ENCODE measurements around the gene CWC25. TPM values are rescaled to one million over a fixed set of nuclear protein-coding genes. Genes with fewer than 3 reads are reported as not detected.

Gene CWC25
- total and polyA plus RNA-seq, 9 of the 15 experiments (the other 6 are each of a cell fraction or from before 2014, with no cell fraction given) = 16.5 to 27.4 (median 23.0) TPM

DNA sequence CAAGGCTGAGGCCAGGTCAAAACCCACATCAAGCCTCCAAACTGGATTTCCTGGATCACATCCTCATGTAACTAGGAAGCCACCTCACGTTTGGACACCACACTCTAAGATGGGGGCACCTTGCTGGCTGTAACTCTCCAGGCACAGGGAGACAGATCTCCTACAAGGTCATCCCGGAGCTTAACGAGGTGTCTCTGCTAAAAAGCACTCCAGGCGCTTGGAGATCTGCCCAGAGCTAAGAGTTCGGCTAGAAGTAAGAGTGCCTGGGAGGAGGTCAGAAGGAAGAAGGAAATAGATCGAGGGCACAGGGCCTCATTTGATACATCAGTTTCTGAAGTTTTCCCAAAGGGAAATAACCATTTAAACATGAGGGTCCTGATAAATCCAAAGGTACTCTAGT lies 56.7 kb downstream of the CWC25 start:
- CTCF ChIA-PET (ENCODE audit: low intra/inter-chr PET ratio) = no interaction called here
- ATAC-seq = no peak
- no peak for DNase-seq (ENCODE audit: extremely low read depth in 1 of 4, low spot score in 3 of 4)
- Histone ChIP-seq H3K9me1 (ENCODE audit: control insufficient read depth, insufficient read depth, low read length) (no peaks in the 10 kb centered on the region), H3K4me1 (replicated peaks in 1 of 2; ENCODE audit: control insufficient read depth in 2 of 2, insufficient read depth in 2 of 2, low read length in 2 of 2) (no peaks in the 10 kb centered on the region), H3K4me3 (no peak overlapping the region), H3K27ac (ENCODE audit: extremely low read depth, low read depth, low read length) (no peak overlapping the region), H3K27me3 (ENCODE audit: control insufficient read depth in 2 of 2, insufficient read depth in 2 of 2, low read length in 2 of 2) (no peaks in the 10 kb centered on the region), H2AFZ (ENCODE audit: low read depth, low read length) (no peak overlapping the region), H3K36me3 (ENCODE audit: control insufficient read depth, insufficient read depth, low read length) (peaks cover 93% of the 10 kb centered on the region), H3K9ac (ENCODE audit: insufficient read depth in 1 of 2, low read depth in 2 of 2, low read length in 2 of 2) (no peak overlapping the region), H3K4me2 (ENCODE audit: insufficient read depth, low read length) (no peak overlapping the region), H4K20me1 (replicated peaks; ENCODE audit: control insufficient read depth, insufficient read depth, low read length) (no peaks in the 10 kb centered on the region; the same call in 1 of the 2 replicates), H3K9me3 (replicated peaks; ENCODE audit: control insufficient read depth, insufficient read depth, low read depth, low read length) (no peaks in the 10 kb centered on the region), H3K79me2 (ENCODE audit: control insufficient read depth, insufficient read depth, low read length) (no peaks in the 10 kb centered on the region)
- FAIRE-seq = no peak
- no peak for TF ChIP-seq PHB (CRISPR knock-in tag; IDR thresholded peaks at IDR 0.05)
- no peak for TF ChIP-seq SIN3B (IDR thresholded peaks at IDR 0.05; ENCODE audit: low read depth)
- no peak for TF ChIP-seq ZZZ3 (IDR thresholded peaks at IDR 0.05)
- no peak for TF ChIP-seq ARHGAP35 (IDR thresholded peaks at IDR 0.05; ENCODE audit: partially characterized antibody)
- TF ChIP-seq FUS (optimal IDR thresholded peaks at IDR 0.05; ENCODE audit: low read depth, low read length) = no peak
- POLR2A ChIA-PET = interaction anchor here (0.6 to 1.5 kb wide), 2 partner anchors 11 to 16 kb away, joined by 3 read pairs; no protein-coding TSS in a partner anchor
- no TSS peak for BruUV-seq (replicated peaks)
- in situ Hi-C loops (cut with MboI) (no loop called here), intact Hi-C loops (cut with micrococcal nuclease) (no loop called here)
- 74% methylated on average over 6 of the region's 6 CpGs for WGBS (ENCODE audit: insufficient coverage, low coverage, missing lambda C conversion rate)

DNA sequence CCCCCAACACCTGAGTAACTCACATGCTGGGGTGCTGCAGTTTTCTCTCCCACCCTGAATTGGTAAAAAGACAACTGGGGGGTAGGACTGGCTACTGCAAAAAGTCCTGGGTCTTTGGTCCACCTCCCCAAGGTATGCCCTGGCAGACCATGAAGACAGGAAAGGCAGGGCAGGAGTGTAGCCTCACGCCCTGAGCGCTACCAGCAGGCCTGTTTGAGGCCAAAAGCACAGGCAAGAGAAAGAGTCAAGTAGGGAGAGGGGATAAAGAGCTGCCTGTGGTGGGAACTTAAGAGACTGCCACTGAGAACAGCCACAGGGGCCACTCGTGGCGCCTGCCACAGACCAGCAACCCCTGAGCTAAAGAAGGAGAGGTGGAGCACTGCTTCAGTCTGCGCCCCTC lies 58.8 kb downstream of the CWC25 start:
- no peak for DNase-seq (ENCODE audit: extremely low read depth in 1 of 4, low spot score in 3 of 4)
- H2AFZ ChIP-seq (ENCODE audit: low read depth, low read length) = no peak overlapping the region
- 89% methylated on average over 4 of the region's 5 CpGs for WGBS (ENCODE audit: insufficient coverage, low coverage, missing lambda C conversion rate)
- intact Hi-C loops (cut with micrococcal nuclease) (no loop called here), in situ Hi-C loops (cut with MboI) (no loop called here)
- no peaks in the 10 kb centered on the region for H3K4me1 ChIP-seq (replicated peaks in 1 of 2; ENCODE audit: control insufficient read depth in 2 of 2, insufficient read depth in 2 of 2, low read length in 2 of 2)
- H3K9me3 ChIP-seq (replicated peaks; ENCODE audit: control insufficient read depth, insufficient read depth, low read depth, low read length) = no peaks in the 10 kb centered on the region
- ATAC-seq = no peak
- H3K9ac ChIP-seq (ENCODE audit: insufficient read depth in 1 of 2, low read depth in 2 of 2, low read length in 2 of 2) = peak overlapping the region in 1 of 2 experiments; percentile 62; a peak in 1 of 4 replicates
- H3K27ac ChIP-seq (ENCODE audit: extremely low read depth, low read depth, low read length) = no peak overlapping the region
- ChIA-PET POLR2A (interaction anchor here (0.5 to 1.4 kb wide), 3 partner anchors 10 to 383 kb away, joined by 3 to 4 read pairs (median 3); no protein-coding TSS in a partner anchor), CTCF (ENCODE audit: low intra/inter-chr PET ratio) (no interaction called here)
- H3K79me2 ChIP-seq (ENCODE audit: control insufficient read depth, insufficient read depth, low read length) = no peaks in the 10 kb centered on the region
- FAIRE-seq = no peak
- no TSS peak for BruUV-seq (replicated peaks)
- no peaks in the 10 kb centered on the region for H3K27me3 ChIP-seq (ENCODE audit: control insufficient read depth in 2 of 2, insufficient read depth in 2 of 2, low read length in 2 of 2)
- H3K4me2 ChIP-seq (ENCODE audit: insufficient read depth, low read length) = no peak overlapping the region
- H4K20me1 ChIP-seq (replicated peaks; ENCODE audit: control insufficient read depth, insufficient read depth, low read length) = peaks cover 6% of the 10 kb centered on the region
- no peaks in the 10 kb centered on the region for H3K9me1 ChIP-seq (ENCODE audit: control insufficient read depth, insufficient read depth, low read length)
- TF ChIP-seq, protein P1, sequence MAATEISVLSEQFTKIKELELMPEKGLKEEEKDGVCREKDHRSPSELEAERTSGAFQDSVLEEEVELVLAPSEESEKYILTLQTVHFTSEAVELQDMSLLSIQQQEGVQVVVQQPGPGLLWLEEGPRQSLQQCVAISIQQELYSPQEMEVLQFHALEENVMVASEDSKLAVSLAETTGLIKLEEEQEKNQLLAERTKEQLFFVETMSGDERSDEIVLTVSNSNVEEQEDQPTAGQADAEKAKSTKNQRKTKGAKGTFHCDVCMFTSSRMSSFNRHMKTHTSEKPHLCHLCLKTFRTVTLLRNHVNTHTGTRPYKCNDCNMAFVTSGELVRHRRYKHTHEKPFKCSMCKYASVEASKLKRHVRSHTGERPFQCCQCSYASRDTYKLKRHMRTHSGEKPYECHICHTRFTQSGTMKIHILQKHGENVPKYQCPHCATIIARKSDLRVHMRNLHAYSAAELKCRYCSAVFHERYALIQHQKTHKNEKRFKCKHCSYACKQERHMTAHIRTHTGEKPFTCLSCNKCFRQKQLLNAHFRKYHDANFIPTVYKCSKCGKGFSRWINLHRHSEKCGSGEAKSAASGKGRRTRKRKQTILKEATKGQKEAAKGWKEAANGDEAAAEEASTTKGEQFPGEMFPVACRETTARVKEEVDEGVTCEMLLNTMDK (IDR thresholded peaks at IDR 0.05; ENCODE audit: borderline replicate concordance, insufficient read depth, low read depth, low read length, poor library complexity, severe bottlenecking) = no peak
- peak; percentile 35; the same call in 1 of the 2 replicates for TF ChIP-seq POLR2G (IDR thresholded peaks at IDR 0.05; ENCODE audit: low read depth, low read length)
- H3K4me3 ChIP-seq = no peak overlapping the region
- H3K36me3 ChIP-seq (ENCODE audit: control insufficient read depth, insufficient read depth, low read length) = peaks cover 94% of the 10 kb centered on the region; the same call in 2 of the 3 replicates

Measured in K562 (cell line).